H1 (cell line): ENCODE measurements around the gene ARHGEF28. TPM values are rescaled to one million over a fixed set of nuclear protein-coding genes. Genes with fewer than 3 reads are reported as not detected.

Source experiments
- CTCF ChIA-PET: fragments of 300-600 bp; sonication (Branson Sonifier 250); formaldehyde crosslinking; loops from one replicate; lab custom pipeline; 2021; ENCODE audit not compliant: partially characterized antibody; lab: Charles Lee
- POLR2A ChIA-PET: fragments of 300-600 bp; sonication (Branson Sonifier 250); formaldehyde crosslinking; loops from one replicate; lab custom pipeline; 2021; ENCODE audit warnings: inconsistent platforms; ENCODE audit not compliant: partially characterized antibody; lab: Charles Lee
- DNase-seq, 2 experiments: peaks; one replicate each; pipeline versions ENCODE4 v3.0.0 to v3.0.0-alpha.2; 2010 to 2022; ENCODE audit warnings: low spot score in 2 of 2, low read depth in 1 of 2, mixed read lengths in 1 of 2
- FAIRE-seq: peaks from 2 replicates; lab custom pipeline; 2011; peaks lifted over from hg19 to GRCh38; lab: Jason Lieb, UNC
- H2AFZ ChIP-seq: 2 replicates; pipeline ENCODE4 v1.8.1; 2012; ENCODE audit warnings: low read length, inconsistent platforms
- H2AK5ac ChIP-seq: 2 replicates; pipeline ENCODE4 v1.6.1; 2013; ENCODE audit warnings: low read depth, low read length
- H2BK120ac ChIP-seq: replicated peaks from 2 replicates; pipeline ENCODE3; 2013; ENCODE audit warnings: low read depth, low read length, inconsistent platforms
- H2BK12ac ChIP-seq: 2 replicates; pipeline ENCODE4 v1.6.1; 2013; ENCODE audit warnings: low read depth, low read length
- H2BK15ac ChIP-seq: 2 replicates; pipeline ENCODE4 v1.6.1; 2013; ENCODE audit warnings: low read length
- H2BK20ac ChIP-seq: 2 replicates; pipeline ENCODE4 v1.6.1; 2013; ENCODE audit warnings: low read length
- H2BK5ac ChIP-seq: 2 replicates; pipeline ENCODE4 v1.6.1; 2013; ENCODE audit warnings: low read depth, low read length
- H3K14ac ChIP-seq: 2 replicates; pipeline ENCODE4 v1.6.1; 2013; ENCODE audit warnings: inconsistent platforms; ENCODE audit not compliant: insufficient read length
- H3K18ac ChIP-seq: 2 replicates; pipeline ENCODE4 v1.6.1; 2013; ENCODE audit warnings: low read length; ENCODE audit errors: extremely low read depth
- H3K23ac ChIP-seq: 2 replicates; pipeline ENCODE4 v1.6.1; 2013; ENCODE audit warnings: inconsistent platforms; ENCODE audit not compliant: insufficient read length
- H3K23me2 ChIP-seq: 2 replicates; pipeline ENCODE4 v1.6.1; 2013; ENCODE audit warnings: low read depth, low read length
- H3K27ac ChIP-seq: 2 replicates; pipeline ENCODE4 v1.6.1; 2011; ENCODE audit warnings: low read depth, low read length, inconsistent platforms
- H3K27me3 ChIP-seq, 4 experiments: replicated peaks in 1 of 4; 1 replicate in 1 of 4; 2 replicates in 3 of 4; pipeline versions ENCODE4 v1.6.1 to v1.8.1; 2011 to 2013; ENCODE audit warnings: low read length in 3 of 4, mild to moderate bottlenecking in 3 of 4, inconsistent platforms in 2 of 4, mixed read lengths in 2 of 4, moderate library complexity in 1 of 4; ENCODE audit not compliant: control insufficient read depth in 3 of 4, insufficient read depth in 3 of 4; ENCODE audit errors: extremely low read depth in 1 of 4
- H3K36me3 ChIP-seq, 4 experiments: 2 replicates each; pipeline versions ENCODE4 v1.6.1 to v1.8.1; 2011 to 2013; ENCODE audit warnings: mild to moderate bottlenecking in 4 of 4, low read length in 3 of 4, moderate library complexity in 2 of 4, control low read depth in 1 of 4, inconsistent platforms in 1 of 4; ENCODE audit not compliant: insufficient read depth in 4 of 4, control insufficient read depth in 2 of 4
- H3K4ac ChIP-seq: replicated peaks from 2 replicates; pipeline ENCODE3; 2013; ENCODE audit warnings: low read length, low read depth, mixed read lengths, inconsistent platforms; ENCODE audit not compliant: insufficient read length
- H3K4me1 ChIP-seq, 4 experiments: replicated peaks in 1 of 4; 1 replicate in 1 of 4; 2 replicates in 3 of 4; pipeline versions ENCODE4 v1.6.1 to v1.8.1; 2011 to 2013; ENCODE audit warnings: low read length in 3 of 4, inconsistent platforms in 2 of 4, mixed read lengths in 1 of 4; ENCODE audit not compliant: insufficient read depth in 4 of 4, control insufficient read depth in 3 of 4
- H3K4me2 ChIP-seq, 2 experiments: 2 replicates each; pipeline versions ENCODE4 v1.6.1 to v1.8.1; 2011 to 2013; ENCODE audit warnings: low read depth in 2 of 2, low read length in 2 of 2, control low read depth in 1 of 2, inconsistent platforms in 1 of 2, mild to moderate bottlenecking in 1 of 2; ENCODE audit not compliant: insufficient read depth in 1 of 2
- H3K4me3 ChIP-seq, 4 experiments: fragments of 200-600, 300-600 bp in 1 of 4; sonication (generic), shearing (Covaris generic), sonication (Bioruptor Twin) in 1 of 4; 2 replicates each; pipeline versions ENCODE4 v1.5.1 to v1.8.1; 2011 to 2016; ENCODE audit warnings: low read length in 4 of 4, low read depth in 3 of 4, control low read depth in 2 of 4, inconsistent platforms in 2 of 4, mild to moderate bottlenecking in 2 of 4, mixed read lengths in 1 of 4, moderate library complexity in 1 of 4; ENCODE audit not compliant: insufficient read depth in 2 of 4; ENCODE audit errors: extremely low read depth in 1 of 4
- H3K56ac ChIP-seq: replicated peaks from 2 replicates; pipeline ENCODE3; 2013; ENCODE audit warnings: low read depth, mild to moderate bottlenecking, mixed read lengths, low read length, inconsistent platforms; ENCODE audit not compliant: insufficient read length
- H3K79me1 ChIP-seq: 2 replicates; pipeline ENCODE4 v1.6.1; 2013; ENCODE audit warnings: low read depth, low read length, control low read depth
- H3K79me2 ChIP-seq, 2 experiments: 2 replicates each; pipeline versions ENCODE4 v1.6.1 to v1.8.1; 2012 to 2013; ENCODE audit warnings: low read length in 2 of 2, mild to moderate bottlenecking in 2 of 2, inconsistent platforms in 1 of 2; ENCODE audit not compliant: insufficient read depth in 2 of 2, control insufficient read depth in 1 of 2
- H3K9ac ChIP-seq, 4 experiments: replicated peaks in 1 of 4; 1 replicate in 1 of 4; 2 replicates in 3 of 4; pipeline versions ENCODE4 v1.6.1 to v1.8.1; 2011 to 2013; ENCODE audit warnings: low read depth in 3 of 4, low read length in 3 of 4, control low read depth in 2 of 4, mild to moderate bottlenecking in 2 of 4, moderate library complexity in 2 of 4, inconsistent platforms in 1 of 4; ENCODE audit errors: extremely low read depth in 1 of 4
- H3K9me3 ChIP-seq, 2 experiments: 2 replicates each; pipeline versions ENCODE4 v1.6.1 to v1.8.1; 2012 to 2013; ENCODE audit warnings: mild to moderate bottlenecking in 2 of 2, moderate library complexity in 2 of 2, control low read depth in 1 of 2, inconsistent platforms in 1 of 2, low read depth in 1 of 2, low read length in 1 of 2, mixed read lengths in 1 of 2; ENCODE audit not compliant: insufficient read depth in 2 of 2
- H4K20me1 ChIP-seq, 2 experiments: replicated peaks in 1 of 2; 2 replicates each; pipeline versions ENCODE3 to v1.8.1; 2011 to 2013; ENCODE audit warnings: inconsistent platforms in 2 of 2, low read length in 2 of 2, mild to moderate bottlenecking in 1 of 2; ENCODE audit not compliant: insufficient read depth in 2 of 2, control insufficient read depth in 1 of 2
- H4K5ac ChIP-seq: 2 replicates; pipeline ENCODE4 v1.6.1; 2013; ENCODE audit warnings: low read length, low read depth, mixed read lengths, inconsistent platforms; ENCODE audit not compliant: insufficient read length
- H4K8ac ChIP-seq: 2 replicates; pipeline ENCODE4 v1.8.0; 2013; ENCODE audit warnings: mild to moderate bottlenecking, moderate library complexity, low read length, inconsistent platforms; ENCODE audit not compliant: insufficient read depth; ENCODE audit errors: extremely low read depth
- H4K91ac ChIP-seq: replicated peaks from 2 replicates; pipeline ENCODE3; 2013; ENCODE audit warnings: low read length, mixed read lengths, inconsistent platforms; ENCODE audit not compliant: insufficient read length
- EGR1 ChIP-seq: IDR thresholded peaks from 2 replicates; pipeline ENCODE4 v1.6.1; 2011; ENCODE audit warnings: low read depth, low read length, borderline replicate concordance
- JUN ChIP-seq: IDR thresholded peaks from 2 replicates; pipeline ENCODE4 v1.6.1; 2011; ENCODE audit warnings: low read depth, mild to moderate bottlenecking, improper control_type of control experiment, low read length
- JUND ChIP-seq: IDR thresholded peaks from 2 replicates; pipeline ENCODE4 v1.6.1; 2011; ENCODE audit warnings: mild to moderate bottlenecking, improper control_type of control experiment, low read length
- KDM1A ChIP-seq: fragments of 200-600, 300-600 bp; sonication (generic); IDR thresholded peaks from 2 replicates; pipeline ENCODE4 v1.7.1; 2016; ENCODE audit warnings: mild to moderate bottlenecking, low read length, borderline replicate concordance
- KDM4A ChIP-seq: IDR thresholded peaks from one replicate; pipeline ENCODE4 v1.7.1; 2012; ENCODE audit warnings: low read depth, mild to moderate bottlenecking, moderate library complexity, low read length, inconsistent platforms; ENCODE audit not compliant: severe bottlenecking
- RBBP5 ChIP-seq: IDR thresholded peaks from 2 replicates; pipeline ENCODE4 v1.7.1; 2012; ENCODE audit warnings: low read depth, mild to moderate bottlenecking, inconsistent platforms, low read length, moderate library complexity, borderline replicate concordance
- TCF12 ChIP-seq: IDR thresholded peaks from 2 replicates; pipeline ENCODE4 v1.6.1; 2011; ENCODE audit warnings: low read depth, mild to moderate bottlenecking, low read length
- YY1 ChIP-seq: IDR thresholded peaks from 2 replicates; pipeline ENCODE4 v1.6.1; 2011; ENCODE audit warnings: low read depth, mild to moderate bottlenecking, low read length
- WGBS, 2 experiments: shearing (Covaris generic) in 1 of 2; methylation state at CpG; one replicate each; pipeline versions ENCODE4 v1.1.6 to v1.1.7; 2013 to 2015; ENCODE audit warnings: low lambda C conversion rate in 2 of 2, mixed read lengths in 2 of 2, inconsistent platforms in 1 of 2, low coverage in 1 of 2, missing lambda C conversion rate in 1 of 2; ENCODE audit not compliant: insufficient replicate concordance in 2 of 2, insufficient coverage in 1 of 2, insufficient read length in 1 of 2; ENCODE audit errors: extremely low coverage in 1 of 2, missing lambda C conversion rate in 1 of 2; 5-methylcytosine and 5-hydroxymethylcytosine counted together
- polyA plus RNA-seq, 7 experiments: library from polyadenylated mRNA; depleted of rRNA in 3 of 7; stranded (reverse) in 5 of 7; unstranded in 2 of 7; fragments of >200 nt in 5 of 7; fragments of 200-250 nt in 2 of 7; gene quantifications; 1 replicate in 5 of 7; 2 replicates in 1 of 7; 4 replicates in 1 of 7; pipeline versions ENCODE4 v1.2.1 to v1.2.3, GENCODE V29; 2011 to 2013; ENCODE audit warnings: missing spikeins in 2 of 7, mixed read lengths in 2 of 7
- total RNA-seq: library from RNA; stranded (reverse); fragmentation: NEBNext Ultra II Directional; extraction: Animal tissue kit (Norgen Biotek cat#: 25700); gene quantifications from 2 replicates; pipeline ENCODE4 v1.2.1, GENCODE V29; 2021

Gene ARHGEF28
- total and polyA plus RNA-seq, 2 of the 8 experiments (the other 6 are each of a cell fraction or from before 2014, with no cell fraction given) = 0.33 to 1.0 TPM

GRCh38 chr5:73615947-73616346 lies 10.0 kb upstream of the ARHGEF28 start:
- H3K23ac ChIP-seq = no peak overlapping the region
- no peaks in the 10 kb centered on the region for H3K27me3 ChIP-seq
- H2AK5ac ChIP-seq = no peak overlapping the region
- H2BK12ac ChIP-seq = no peak overlapping the region
- CTCF ChIA-PET = interaction anchor here (1.1 to 1.8 kb wide), 3 partner anchors 19 to 177 kb away, joined by 3 to 7 read pairs (median 4); no protein-coding TSS in a partner anchor
- no peak overlapping the region for H4K5ac ChIP-seq
- POLR2A ChIA-PET = no interaction called here
- no peaks in the 10 kb centered on the region for H3K9me3 ChIP-seq
- no peak overlapping the region for H3K4me3 ChIP-seq
- no peak overlapping the region for H3K27ac ChIP-seq
- H3K79me2 ChIP-seq = no peaks in the 10 kb centered on the region
- H3K9ac ChIP-seq = no peak overlapping the region
- DNase-seq (no peak), FAIRE-seq (no peak)
- no peak overlapping the region for H3K56ac ChIP-seq
- no peak overlapping the region for H3K4me2 ChIP-seq
- H2BK20ac ChIP-seq = no peak overlapping the region
- no peak overlapping the region for H4K91ac ChIP-seq
- no peak overlapping the region for H2BK120ac ChIP-seq
- no peak overlapping the region for H2BK15ac ChIP-seq
- H3K4me1 ChIP-seq = 0 out of 7 replicates have a peak, but pooled peaks cover 0 to 3% (median 0%) of the 10 kb centered on the region in 4 experiments
- 79% methylated on average over 4 of the region's 4 CpGs; no CpG with 5 or more reads in 1 of the 2 experiments for WGBS, 2 experiments
- H2BK5ac ChIP-seq = no peak overlapping the region
- H3K14ac ChIP-seq = no peak overlapping the region
- H4K20me1 ChIP-seq = no peaks in the 10 kb centered on the region
- TF ChIP-seq JUN = no peak
- TF ChIP-seq TCF12 = no peak
- no peak for TF ChIP-seq RBBP5
- no peak for TF ChIP-seq JUND
- TF ChIP-seq EGR1 = no peak
- TF ChIP-seq KDM1A = no peak
- no peak for TF ChIP-seq YY1
- no peak for TF ChIP-seq KDM4A
- no peaks in the 10 kb centered on the region for H3K79me1 ChIP-seq
- no peaks in the 10 kb centered on the region for H3K36me3 ChIP-seq
- no peak overlapping the region for H4K8ac ChIP-seq
- no peak overlapping the region for H3K18ac ChIP-seq
- no peak overlapping the region for H2AFZ ChIP-seq
- no peaks in the 10 kb centered on the region for H3K23me2 ChIP-seq
- H3K4ac ChIP-seq = no peak overlapping the region
